BE2C (cell line): ENCODE measurements around the gene ASXL3.

Experiments used
- DNase-seq: peaks from one replicate; pipeline ENCODE4 v3.0.0-alpha.2; 2020
- H3K27me3 ChIP-seq: fragments of 250-450 bp; sonication (Bioruptor Pico); 2 replicates; pipeline ENCODE4 v1.5.1; 2020; ENCODE audit warnings: mild to moderate bottlenecking
- H3K36me3 ChIP-seq: fragments of 250-450 bp; sonication (Bioruptor Pico); 2 replicates; pipeline ENCODE4 v1.5.1; 2020; ENCODE audit warnings: mild to moderate bottlenecking
- H3K4me1 ChIP-seq: fragments of 250-450 bp; sonication (Bioruptor Pico); 2 replicates; pipeline ENCODE4 v1.5.1; 2020
- H3K4me3 ChIP-seq: 2 replicates; pipeline ENCODE4 v1.5.1; 2011; ENCODE audit warnings: low read depth, low read length
- H3K9me3 ChIP-seq: fragments of 250-450 bp; sonication (Bioruptor Pico); 2 replicates; pipeline ENCODE4 v1.5.1; 2020
- TF ChIP-seq, protein P1 (sequence below): IDR thresholded peaks from 2 replicates; pipeline ENCODE4 v1.5.1; 2012; ENCODE audit warnings: mild to moderate bottlenecking, low read depth, low read length

The ASXL3 gene

DNA sequence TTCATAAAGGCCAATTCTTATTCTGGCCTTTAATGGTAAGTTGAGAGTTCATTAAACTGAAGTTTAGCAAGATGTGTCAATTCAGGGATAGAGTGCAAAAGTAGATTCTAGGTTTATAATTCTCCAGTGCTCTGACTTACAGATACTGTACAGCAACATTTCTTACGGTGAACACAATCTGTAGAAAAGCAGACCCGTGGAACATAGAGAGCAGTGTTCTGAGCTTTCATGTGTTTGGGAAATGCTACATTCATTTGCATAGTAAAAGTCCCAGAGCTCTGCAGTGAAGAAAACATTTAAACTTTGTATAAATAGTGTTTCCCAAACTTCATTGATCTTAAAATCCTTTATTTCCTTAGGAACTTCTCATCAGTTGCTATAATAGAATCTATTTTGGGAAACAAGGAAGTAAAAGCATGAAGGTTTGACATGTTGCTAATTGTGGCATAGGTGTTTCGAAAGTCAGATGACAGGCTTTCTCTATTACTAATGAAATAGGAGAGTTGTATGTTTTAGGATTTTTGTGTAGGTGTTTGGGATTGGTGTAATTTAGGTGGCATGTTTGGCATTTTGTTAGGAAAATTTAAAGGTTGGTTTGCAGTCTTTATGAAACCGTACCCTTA, 138.2 kb downstream of the ASXL3 start:
- H3K4me3 ChIP-seq: no peak overlapping the region
- H3K27me3 ChIP-seq: no peaks in the 10 kb centered on the region
- DNase-seq: no peak
- H3K36me3 ChIP-seq: no peaks in the 10 kb centered on the region
- TF ChIP-seq, protein P1, sequence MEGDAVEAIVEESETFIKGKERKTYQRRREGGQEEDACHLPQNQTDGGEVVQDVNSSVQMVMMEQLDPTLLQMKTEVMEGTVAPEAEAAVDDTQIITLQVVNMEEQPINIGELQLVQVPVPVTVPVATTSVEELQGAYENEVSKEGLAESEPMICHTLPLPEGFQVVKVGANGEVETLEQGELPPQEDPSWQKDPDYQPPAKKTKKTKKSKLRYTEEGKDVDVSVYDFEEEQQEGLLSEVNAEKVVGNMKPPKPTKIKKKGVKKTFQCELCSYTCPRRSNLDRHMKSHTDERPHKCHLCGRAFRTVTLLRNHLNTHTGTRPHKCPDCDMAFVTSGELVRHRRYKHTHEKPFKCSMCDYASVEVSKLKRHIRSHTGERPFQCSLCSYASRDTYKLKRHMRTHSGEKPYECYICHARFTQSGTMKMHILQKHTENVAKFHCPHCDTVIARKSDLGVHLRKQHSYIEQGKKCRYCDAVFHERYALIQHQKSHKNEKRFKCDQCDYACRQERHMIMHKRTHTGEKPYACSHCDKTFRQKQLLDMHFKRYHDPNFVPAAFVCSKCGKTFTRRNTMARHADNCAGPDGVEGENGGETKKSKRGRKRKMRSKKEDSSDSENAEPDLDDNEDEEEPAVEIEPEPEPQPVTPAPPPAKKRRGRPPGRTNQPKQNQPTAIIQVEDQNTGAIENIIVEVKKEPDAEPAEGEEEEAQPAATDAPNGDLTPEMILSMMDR: no peak
- H3K9me3 ChIP-seq: no peaks in the 10 kb centered on the region
- H3K4me1 ChIP-seq: no peaks in the 10 kb centered on the region

DNA sequence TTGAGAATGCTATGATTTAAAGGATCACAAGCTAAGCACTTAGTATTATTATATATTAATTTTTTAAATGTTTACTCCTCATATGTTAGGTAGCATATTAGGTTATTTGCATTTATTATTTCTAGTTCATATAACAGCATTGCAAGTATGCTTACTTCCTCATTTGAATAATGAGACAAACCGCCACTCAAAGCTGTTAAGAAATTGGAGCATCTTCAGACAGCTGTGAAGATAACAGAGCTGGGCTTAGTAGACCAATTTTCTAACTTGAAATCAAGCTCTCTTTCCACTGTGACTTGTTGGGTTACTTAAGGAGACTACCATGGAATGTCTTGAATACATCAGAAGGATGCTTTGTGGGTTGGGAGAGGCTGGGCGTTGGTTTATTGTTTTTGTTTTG, 139.3 kb downstream of the ASXL3 start:
- H3K4me1 ChIP-seq: no peaks in the 10 kb centered on the region
- H3K36me3 ChIP-seq: no peaks in the 10 kb centered on the region
- no peak overlapping the region for H3K4me3 ChIP-seq
- no peaks in the 10 kb centered on the region for H3K9me3 ChIP-seq
- TF ChIP-seq, protein P1: no peak
- H3K27me3 ChIP-seq: no peaks in the 10 kb centered on the region
- DNase-seq: no peak

DNA sequence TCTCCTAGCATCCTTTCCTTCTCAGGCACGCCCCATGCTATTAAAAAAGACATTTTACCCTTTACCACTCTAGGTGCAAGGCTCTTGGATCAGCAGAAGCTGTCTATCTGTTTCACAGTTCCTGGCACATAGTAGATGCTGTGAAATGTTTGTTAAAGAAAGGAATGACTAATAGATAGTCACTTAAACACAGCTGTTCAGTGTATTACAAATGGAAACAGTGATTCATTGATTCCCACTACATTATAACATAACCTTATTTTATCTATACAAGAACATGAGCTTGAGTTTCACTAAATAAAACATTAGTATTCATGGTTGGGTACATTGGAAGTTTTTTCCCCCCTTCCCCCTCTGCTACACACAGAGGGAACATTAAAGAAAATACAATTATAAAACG, 142.1 kb downstream of the ASXL3 start:
- DNase-seq: no peak
- no peak overlapping the region for H3K4me3 ChIP-seq
- H3K9me3 ChIP-seq: no peaks in the 10 kb centered on the region
- TF ChIP-seq, protein P1: no peak
- H3K36me3 ChIP-seq: no peaks in the 10 kb centered on the region
- no peaks in the 10 kb centered on the region for H3K4me1 ChIP-seq
- H3K27me3 ChIP-seq: no peaks in the 10 kb centered on the region

DNA sequence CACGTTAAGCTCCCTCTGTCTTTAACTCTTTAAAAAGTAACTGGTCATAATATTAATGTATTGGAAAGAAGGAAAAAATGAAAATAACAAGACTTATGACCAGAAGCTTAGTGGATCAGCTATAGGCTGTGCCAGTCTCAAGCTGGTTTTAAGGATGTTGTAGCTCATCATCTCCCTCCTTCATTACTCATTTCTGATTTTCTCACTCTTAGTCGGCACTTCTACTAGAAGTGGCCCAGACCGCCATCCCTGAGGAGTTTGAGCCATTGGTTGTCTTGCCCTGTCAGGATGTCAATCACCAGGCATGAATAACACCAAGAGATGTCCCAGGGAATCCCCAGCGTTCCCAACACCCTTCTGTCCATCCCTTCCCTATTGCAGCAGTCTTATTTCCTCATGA, 151.5 kb downstream of the ASXL3 start:
- TF ChIP-seq, protein P1: no peak
- Histone ChIP-seq H3K4me3 (no peak overlapping the region), H3K4me1 (no peaks in the 10 kb centered on the region), H3K27me3 (no peaks in the 10 kb centered on the region), H3K9me3 (no peaks in the 10 kb centered on the region), H3K36me3 (no peaks in the 10 kb centered on the region)
- DNase-seq: no peak

DNA sequence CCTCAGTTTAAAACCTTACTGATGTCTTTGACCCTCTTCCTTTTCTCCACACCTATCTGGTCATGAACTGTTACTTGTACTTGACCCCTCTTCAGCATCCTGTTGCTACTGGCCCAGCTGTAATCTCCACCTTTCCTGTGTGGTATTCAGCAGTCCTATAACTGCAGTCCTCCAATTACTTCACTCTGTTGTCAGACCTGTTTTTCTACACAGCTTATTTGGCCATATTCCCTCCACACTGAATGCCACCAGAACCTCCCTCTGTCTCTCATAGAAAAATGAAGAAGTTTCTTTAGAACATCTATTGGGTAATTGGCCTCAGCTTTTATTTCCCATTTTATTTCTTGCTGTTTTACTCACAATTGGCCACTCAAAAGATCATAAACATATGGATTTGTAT, 155.4 kb downstream of the ASXL3 start:
- no peaks in the 10 kb centered on the region for H3K36me3 ChIP-seq
- H3K4me1 ChIP-seq: no peaks in the 10 kb centered on the region
- H3K27me3 ChIP-seq: no peaks in the 10 kb centered on the region
- TF ChIP-seq, protein P1: no peak
- H3K9me3 ChIP-seq: no peaks in the 10 kb centered on the region
- H3K4me3 ChIP-seq: no peak overlapping the region
- DNase-seq: no peak

DNA sequence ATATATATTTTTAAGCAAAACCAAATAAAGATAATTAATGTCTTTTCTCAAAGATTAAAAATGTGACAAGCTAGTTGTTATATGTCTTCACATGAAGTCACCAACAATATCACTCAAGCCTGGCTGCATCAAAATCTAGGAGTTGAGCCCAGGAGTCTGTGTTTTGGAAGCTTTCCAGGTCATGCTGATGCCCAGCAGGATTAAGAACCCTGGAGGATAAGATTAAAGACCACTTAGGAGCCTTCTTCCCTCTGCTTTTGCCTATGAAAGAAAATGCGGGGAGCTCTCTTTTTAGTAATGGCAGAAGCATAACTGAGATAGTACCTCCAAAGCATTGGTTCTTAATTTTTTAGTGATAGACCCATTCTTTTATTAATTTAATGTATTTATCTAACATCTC, 157.4 kb downstream of the ASXL3 start:
- H3K27me3 ChIP-seq: no peaks in the 10 kb centered on the region
- H3K9me3 ChIP-seq: no peaks in the 10 kb centered on the region
- TF ChIP-seq, protein P1: no peak
- H3K4me1 ChIP-seq: no peaks in the 10 kb centered on the region
- no peak overlapping the region for H3K4me3 ChIP-seq
- H3K36me3 ChIP-seq: no peaks in the 10 kb centered on the region
- no peak for DNase-seq
